Endodermal cell (in vitro differentiated cells): ENCODE results near the gene ROR1. TPM values are rescaled to one million over a fixed set of nuclear protein-coding genes. Genes with fewer than 3 reads are reported as not detected.

ENCODE experiments used
- DNase-seq: peaks from one replicate; pipeline ENCODE4 v3.0.0-alpha.2; 2017
- H3K27ac ChIP-seq: 2 replicates; pipeline ENCODE4 v1.5.1; 2013; ENCODE audit warnings: mild to moderate bottlenecking, low read depth, low read length, moderate library complexity
- H3K27me3 ChIP-seq: 2 replicates; pipeline ENCODE4 v1.6.1; 2013; ENCODE audit warnings: mild to moderate bottlenecking, low read length, moderate library complexity; ENCODE audit not compliant: insufficient read depth, control insufficient read depth, poor library complexity, severe bottlenecking
- H3K36me3 ChIP-seq: 2 replicates; pipeline ENCODE4 v1.7.0; 2013; ENCODE audit warnings: mild to moderate bottlenecking, low read length, moderate library complexity; ENCODE audit not compliant: control insufficient read depth, insufficient read depth
- H3K4me1 ChIP-seq: one replicate; pipeline ENCODE4 v1.7.0; 2013; ENCODE audit warnings: low read length; ENCODE audit not compliant: control insufficient read depth, insufficient read depth
- H3K4me3 ChIP-seq: 2 replicates; pipeline ENCODE4 v1.5.1; 2013; ENCODE audit warnings: mild to moderate bottlenecking, low read length, moderate library complexity
- H3K9ac ChIP-seq: 2 replicates; pipeline ENCODE4 v1.6.1; 2013; ENCODE audit warnings: mild to moderate bottlenecking, low read length, moderate library complexity; ENCODE audit not compliant: poor library complexity, severe bottlenecking; ENCODE audit errors: extremely low read depth
- H3K9me3 ChIP-seq: 2 replicates; pipeline ENCODE4 v1.6.1; 2013; ENCODE audit warnings: mild to moderate bottlenecking, low read length, moderate library complexity; ENCODE audit not compliant: control insufficient read depth
- H3K27ac Mint-ChIP-seq: 2 replicates; pipeline ENCODE4 v1.8.0; 2020; ENCODE audit warnings: mixed read lengths
- H3K27me3 Mint-ChIP-seq: 2 replicates; pipeline ENCODE4 v1.8.0; 2021; ENCODE audit warnings: mild to moderate bottlenecking, mixed read lengths; ENCODE audit not compliant: insufficient read depth
- H3K36me3 Mint-ChIP-seq: 2 replicates; pipeline ENCODE4 v1.8.0; 2020; ENCODE audit warnings: low read depth, mixed read lengths
- H3K4me1 Mint-ChIP-seq: 2 replicates; pipeline ENCODE4 v1.8.0; 2020; ENCODE audit warnings: mixed read lengths
- H3K4me3 Mint-ChIP-seq: 2 replicates; pipeline ENCODE4 v1.8.0; 2020; ENCODE audit warnings: mild to moderate bottlenecking, moderate library complexity, mixed read lengths
- H3K9me3 Mint-ChIP-seq: 2 replicates; pipeline ENCODE4 v1.8.0; 2020; ENCODE audit warnings: mild to moderate bottlenecking, mixed read lengths
- WGBS, 2 experiments: methylation state at CpG; one replicate each; pipeline versions ENCODE4 v1.1.5 to v1.1.7; 2013; ENCODE audit warnings: missing lambda C conversion rate in 2 of 2, mixed read lengths in 1 of 2; ENCODE audit not compliant: insufficient coverage in 1 of 2, insufficient read length in 1 of 2; 5-methylcytosine and 5-hydroxymethylcytosine counted together
- total RNA-seq, 2 donors: library from RNA; stranded (reverse); fragmentation: NEBNext Ultra II Directional in 1 of 2; extraction: Animal tissue kit (Norgen Biotek cat#: 25700) in 1 of 2; gene quantifications; 2 replicates in 1 of 2; 3 replicates in 1 of 2; pipeline ENCODE4 v1.2.1, GENCODE V29; 2021
- TF ChIP-seq, protein P1 (sequence below): fragments of 200-600 bp; sonication (generic); conservative IDR thresholded peaks from 2 replicates; pipeline ENCODE4 v1.5.0; 2021; ENCODE audit warnings: antibody characterized with exemption, mild to moderate bottlenecking

ROR1 gene
- total RNA-seq, 2 donors from 2014 or later: 77.4 to 77.9 TPM

DNA sequence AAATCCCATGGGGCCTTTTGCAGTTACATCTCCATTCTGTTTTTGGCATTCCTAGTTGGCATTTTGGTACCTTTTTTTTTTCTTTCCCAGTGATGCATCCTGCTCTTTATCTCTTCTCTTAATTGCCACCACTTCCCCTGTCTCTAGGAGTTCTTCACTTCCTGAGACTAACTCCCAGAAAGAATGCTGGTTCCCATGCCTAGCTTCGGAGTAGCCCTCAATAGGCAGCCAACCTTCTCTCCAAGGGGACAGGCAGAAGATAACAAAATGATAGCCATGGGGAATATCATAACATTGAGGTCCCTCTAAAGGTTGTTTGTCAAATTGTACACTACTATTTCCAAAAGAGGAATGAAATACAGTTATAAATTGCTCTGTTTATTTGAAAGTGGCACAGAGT is 279.0 kb downstream of the ROR1 start:
- Mint-ChIP-seq H3K27ac (no peak overlapping the region), H3K9me3 (peaks cover 3% of the 10 kb centered on the region), H3K4me1 (peaks cover 17% of the 10 kb centered on the region), H3K36me3 (peaks cover 37% of the 10 kb centered on the region), H3K27me3 (no peaks in the 10 kb centered on the region), H3K4me3 (no peak overlapping the region)
- Histone ChIP-seq H3K9me3 (peaks cover 9% of the 10 kb centered on the region), H3K36me3 (peaks cover 27% of the 10 kb centered on the region), H3K27ac (no peak overlapping the region), H3K27me3 (no peaks in the 10 kb centered on the region), H3K4me1 (no peaks in the 10 kb centered on the region), H3K4me3 (no peak overlapping the region), H3K9ac (no peak overlapping the region)
- TF ChIP-seq, protein P1, sequence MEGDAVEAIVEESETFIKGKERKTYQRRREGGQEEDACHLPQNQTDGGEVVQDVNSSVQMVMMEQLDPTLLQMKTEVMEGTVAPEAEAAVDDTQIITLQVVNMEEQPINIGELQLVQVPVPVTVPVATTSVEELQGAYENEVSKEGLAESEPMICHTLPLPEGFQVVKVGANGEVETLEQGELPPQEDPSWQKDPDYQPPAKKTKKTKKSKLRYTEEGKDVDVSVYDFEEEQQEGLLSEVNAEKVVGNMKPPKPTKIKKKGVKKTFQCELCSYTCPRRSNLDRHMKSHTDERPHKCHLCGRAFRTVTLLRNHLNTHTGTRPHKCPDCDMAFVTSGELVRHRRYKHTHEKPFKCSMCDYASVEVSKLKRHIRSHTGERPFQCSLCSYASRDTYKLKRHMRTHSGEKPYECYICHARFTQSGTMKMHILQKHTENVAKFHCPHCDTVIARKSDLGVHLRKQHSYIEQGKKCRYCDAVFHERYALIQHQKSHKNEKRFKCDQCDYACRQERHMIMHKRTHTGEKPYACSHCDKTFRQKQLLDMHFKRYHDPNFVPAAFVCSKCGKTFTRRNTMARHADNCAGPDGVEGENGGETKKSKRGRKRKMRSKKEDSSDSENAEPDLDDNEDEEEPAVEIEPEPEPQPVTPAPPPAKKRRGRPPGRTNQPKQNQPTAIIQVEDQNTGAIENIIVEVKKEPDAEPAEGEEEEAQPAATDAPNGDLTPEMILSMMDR: no peak
- no peak for DNase-seq
- WGBS, 2 experiments: 95% methylated on average over 1 of the region's 1 CpG; no CpG with 5 or more reads in 1 of the 2 experiments

- H3K4me3 ChIP-seq: no peak overlapping the region
- H3K4me3 Mint-ChIP-seq: no peak overlapping the region
- H3K27me3 Mint-ChIP-seq: peaks cover 7% of the 10 kb centered on the region
- no peaks in the 10 kb centered on the region for H3K4me1 ChIP-seq
- H3K27ac Mint-ChIP-seq: no peak overlapping the region
- H3K36me3 Mint-ChIP-seq: peaks cover 46% of the 10 kb centered on the region
- TF ChIP-seq, protein P1: no peak
- no peak for DNase-seq
- H3K9me3 Mint-ChIP-seq: peaks cover 7% of the 10 kb centered on the region
- 97% methylated on average over 2 of the region's 2 CpGs; no CpG with 5 or more reads in 1 of the 2 experiments for WGBS, 2 experiments
- H3K27ac ChIP-seq: no peak overlapping the region
- peaks cover 22% of the 10 kb centered on the region for H3K36me3 ChIP-seq
- peaks cover 11% of the 10 kb centered on the region for H3K4me1 Mint-ChIP-seq
- H3K9me3 ChIP-seq: peaks cover 19% of the 10 kb centered on the region
- no peak overlapping the region for H3K9ac ChIP-seq
- H3K27me3 ChIP-seq: no peaks in the 10 kb centered on the region
Measured at GRCh38 chr1:64055310-64055709, 281.5 kb downstream of the ROR1 start.

DNA sequence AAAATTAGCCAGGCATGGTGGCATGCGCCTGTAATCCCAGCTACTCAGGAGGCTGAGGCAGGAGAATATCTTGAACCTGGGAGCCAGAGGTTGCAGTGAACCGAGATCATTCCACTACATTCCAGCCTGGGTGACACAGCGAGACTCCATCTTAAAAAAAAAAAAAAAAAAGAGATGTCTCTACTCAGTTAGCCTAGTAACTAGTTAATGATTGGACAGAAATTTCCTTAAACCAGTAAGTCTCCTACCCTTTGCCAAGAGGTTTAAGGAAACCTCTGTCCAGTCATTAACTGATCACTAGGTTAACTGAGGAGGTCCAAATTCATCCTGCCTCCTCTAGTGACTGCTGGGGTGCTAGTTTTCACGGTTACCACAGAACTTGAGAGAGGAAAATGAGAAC is 285.7 kb downstream of the ROR1 start:
- Histone ChIP-seq H3K9ac (no peak overlapping the region), H3K4me1 (peaks cover 4% of the 10 kb centered on the region), H3K27me3 (no peaks in the 10 kb centered on the region), H3K27ac (no peak overlapping the region), H3K36me3 (peaks cover 15% of the 10 kb centered on the region), H3K9me3 (peaks cover 19% of the 10 kb centered on the region), H3K4me3 (no peak overlapping the region)
- Mint-ChIP-seq H3K27me3 (peaks cover 11% of the 10 kb centered on the region), H3K27ac (no peak overlapping the region), H3K9me3 (peaks cover 7% of the 10 kb centered on the region), H3K4me1 (peaks cover 33% of the 10 kb centered on the region), H3K36me3 (peaks cover 53% of the 10 kb centered on the region), H3K4me3 (no peak overlapping the region)
- TF ChIP-seq, protein P1: no peak
- WGBS, 2 experiments: 90 to 95% methylated on average over 2 to 4 of the region's 4 CpGs
- DNase-seq: no peak
